Ectodermal cell (in vitro differentiated cells): ENCODE measurements around the gene NGB.
A peak's percentile ranks its signal among the peaks of the same experiment; 100 is the strongest.
"Not testable (repeated sequence)": the region's sequence is repeated elsewhere in the genome, so short reads cannot be mapped to it uniquely, and the experiment has no call there.

Source experiments
- H3K27ac ChIP-seq: 2 replicates; pipeline ENCODE4 v1.7.0; 2013; ENCODE audit warnings: mild to moderate bottlenecking, low read depth, low read length; ENCODE audit not compliant: insufficient read depth, poor library complexity, severe bottlenecking
- H3K27me3 ChIP-seq: 2 replicates; pipeline ENCODE4 v1.7.0; 2013; ENCODE audit warnings: mild to moderate bottlenecking, low read length; ENCODE audit not compliant: insufficient read depth, control insufficient read depth, poor library complexity, severe bottlenecking
- H3K36me3 ChIP-seq: one replicate; pipeline ENCODE4 v1.7.0; 2013; ENCODE audit warnings: low read length; ENCODE audit not compliant: control insufficient read depth, insufficient read depth
- H3K4me1 ChIP-seq: one replicate; pipeline ENCODE4 v1.7.0; 2013; ENCODE audit warnings: low read length; ENCODE audit not compliant: control insufficient read depth, insufficient read depth
- H3K4me3 ChIP-seq: 2 replicates; pipeline ENCODE4 v1.7.0; 2013; ENCODE audit warnings: low read depth, low read length, control low read depth; ENCODE audit not compliant: insufficient read depth
- H3K9me3 ChIP-seq: 2 replicates; pipeline ENCODE4 v1.7.0; 2013; ENCODE audit warnings: mild to moderate bottlenecking, low read length, moderate library complexity; ENCODE audit not compliant: control insufficient read depth
- WGBS, 2 experiments: methylation state at CpG; one replicate each; pipeline ENCODE4 v1.1.7; 2013; ENCODE audit warnings: missing lambda C conversion rate in 2 of 2; 5-methylcytosine and 5-hydroxymethylcytosine counted together

NGB gene

GRCh38 chr14:77299771-77300170 is 28.8 kb upstream of the NGB start:
- Histone ChIP-seq H3K4me3 (no peak overlapping the region), H3K27ac (no peak overlapping the region), H3K9me3 (no peaks in the 10 kb centered on the region), H3K36me3 (peaks cover 3% of the 10 kb centered on the region), H3K4me1 (peaks cover 4% of the 10 kb centered on the region), H3K27me3 (no peaks in the 10 kb centered on the region)
- WGBS, 2 experiments = 92 to 95% methylated on average over 4 of the region's 4 CpGs

- Histone ChIP-seq H3K9me3 (no peaks in the 10 kb centered on the region), H3K27me3 (no peaks in the 10 kb centered on the region), H3K4me3 (no peak overlapping the region), H3K27ac (no peak overlapping the region), H3K4me1 (peaks cover 4% of the 10 kb centered on the region), H3K36me3 (peaks cover 12% of the 10 kb centered on the region)
- 94 to 95% methylated on average over 8 of the region's 8 CpGs for WGBS, 2 experiments
These were observed 25.9 kb upstream of the NGB start for GRCh38 chr14:77296906-77297305.

- H3K4me1 ChIP-seq = peaks cover under 1% of the 10 kb centered on the region
- H3K27me3 ChIP-seq = no peaks in the 10 kb centered on the region
- H3K36me3 ChIP-seq = peaks cover 12% of the 10 kb centered on the region
- WGBS, 2 experiments = 93% methylated on average over 13 of the region's 13 CpGs
- H3K4me3 ChIP-seq = no peak overlapping the region
- no peaks in the 10 kb centered on the region for H3K9me3 ChIP-seq
- no peak overlapping the region for H3K27ac ChIP-seq
These were observed 25.1 kb upstream of the NGB start for GRCh38 chr14:77296155-77296554.

GRCh38 chr14:77290705-77291104 is 19.7 kb upstream of the NGB start:
- peaks cover 15% of the 10 kb centered on the region for H3K36me3 ChIP-seq
- no peaks in the 10 kb centered on the region for H3K4me1 ChIP-seq

GRCh38 chr14:77286576-77286975 is 15.6 kb upstream of the NGB start:
- Histone ChIP-seq H3K27ac (no peak overlapping the region), H3K36me3 (peaks cover 9% of the 10 kb centered on the region), H3K27me3 (no peaks in the 10 kb centered on the region), H3K4me3 (no peak overlapping the region), H3K4me1 (no peaks in the 10 kb centered on the region), H3K9me3 (no peaks in the 10 kb centered on the region)
- whole genome bisulfite sequencing, 2 experiments = 92 to 99% methylated on average over 5 of the region's 5 CpGs

More at GRCh38 chr14:77290705-77291104, 19.7 kb upstream of the NGB start:
- Histone ChIP-seq H3K27ac (no peak overlapping the region), H3K4me3 (no peak overlapping the region), H3K27me3 (no peaks in the 10 kb centered on the region), H3K9me3 (no peaks in the 10 kb centered on the region)
- 94% methylated on average over 4 of the region's 4 CpGs for WGBS, 2 experiments

- Histone ChIP-seq H3K4me3 (no peak overlapping the region), H3K27me3 (no peaks in the 10 kb centered on the region), H3K9me3 (no peaks in the 10 kb centered on the region), H3K27ac (no peak overlapping the region), H3K4me1 (no peaks in the 10 kb centered on the region), H3K36me3 (peaks cover 9% of the 10 kb centered on the region)
- 96 to 98% methylated on average over 5 of the region's 5 CpGs for WGBS, 2 experiments
These were observed 13.5 kb upstream of the NGB start for GRCh38 chr14:77284466-77284865.

- WGBS, 2 experiments = 90 to 93% methylated on average over 4 of the region's 4 CpGs
- H3K27ac ChIP-seq = no peak overlapping the region
- no peaks in the 10 kb centered on the region for H3K27me3 ChIP-seq
These were observed 13.1 kb upstream of the NGB start for GRCh38 chr14:77284066-77284465.

GRCh38 chr14:77281852-77282410 is 10.9 kb upstream of the NGB start:
- 89 to 92% methylated on average over 6 of the region's 6 CpGs for WGBS, 2 experiments
- Histone ChIP-seq H3K36me3 (peaks cover 9% of the 10 kb centered on the region), H3K4me1 (no peaks in the 10 kb centered on the region), H3K9me3 (no peaks in the 10 kb centered on the region), H3K4me3 (no peak overlapping the region), H3K27me3 (no peaks in the 10 kb centered on the region), H3K27ac (peak overlapping the region; percentile 76)

More at GRCh38 chr14:77284066-77284465, 13.1 kb upstream of the NGB start:
- H3K4me3 ChIP-seq = no peak overlapping the region
- H3K36me3 ChIP-seq = peaks cover 9% of the 10 kb centered on the region
- no peaks in the 10 kb centered on the region for H3K9me3 ChIP-seq
- H3K4me1 ChIP-seq = no peaks in the 10 kb centered on the region

- not testable (repeated sequence) for H3K27me3 ChIP-seq, H3K9me3 ChIP-seq, H3K4me1 ChIP-seq, H3K4me3 ChIP-seq, H3K27ac ChIP-seq, H3K36me3 ChIP-seq
- WGBS, 2 experiments = 95 to 97% methylated on average over 4 of the region's 4 CpGs
These were observed 9.9 kb upstream of the NGB start for GRCh38 chr14:77280921-77281320.

- Histone ChIP-seq H3K4me1 (peaks cover 6% of the 10 kb centered on the region), H3K9me3 (no peaks in the 10 kb centered on the region), H3K36me3 (no peaks in the 10 kb centered on the region), H3K27ac (no peak overlapping the region), H3K4me3 (no peak overlapping the region), H3K27me3 (no peaks in the 10 kb centered on the region)
- WGBS, 2 experiments = 90% methylated on average over 13 of the region's 13 CpGs
These were observed 8.7 kb upstream of the NGB start for GRCh38 chr14:77279719-77280118.
